Prostate gland (tissue), 2 donors: ENCODE measurements around the gene RENBP. TPM values are rescaled to one million over a fixed set of nuclear protein-coding genes. Genes with fewer than 3 reads are reported as not detected.
A peak's percentile ranks its signal among the peaks of the same experiment; 100 is the strongest.

ENCODE experiments used
- DNase-seq: peaks from one replicate; pipeline ENCODE4 v3.0.0-alpha.2; 2019; ENCODE audit warnings: low spot score
- H3K27ac ChIP-seq, 2 donors: fragments of 200-600 bp; sonication (generic); 2 replicates each; pipeline ENCODE4 v1.5.1; 2017 to 2019
- H3K27me3 ChIP-seq: fragments of 200-600 bp; sonication (generic); replicated peaks from 2 replicates; pipeline ENCODE4 v1.5.1; 2019; ENCODE audit not compliant: insufficient read depth
- H3K36me3 ChIP-seq, 2 donors: fragments of 200-600 bp; sonication (generic); 1 replicate in 1 of 2; 2 replicates in 1 of 2; pipeline versions ENCODE4 v1.5.1 to v1.8.1; 2017 to 2019
- H3K4me1 ChIP-seq: fragments of 200-600 bp; sonication (generic); replicated peaks from 2 replicates; pipeline ENCODE4 v1.5.1; 2019
- H3K4me3 ChIP-seq, 2 donors: fragments of 200-600 bp; sonication (generic); 2 replicates each; pipeline ENCODE4 v1.5.1; 2017 to 2019
- H3K9me3 ChIP-seq: fragments of 200-600 bp; sonication (generic); 2 replicates; pipeline ENCODE4 v1.5.1; 2017
- POLR2A ChIP-seq: fragments of 450-650 bp; IDR thresholded peaks from one replicate; pipeline ENCODE4 v1.6.1; 2016; ENCODE audit warnings: antibody characterized with exemption, mild to moderate bottlenecking
- POLR2AphosphoS5 ChIP-seq: sonication (generic); formaldehyde crosslinking; IDR thresholded peaks from one replicate; pipeline ENCODE4 v1.6.1; 2017; ENCODE audit warnings: antibody characterized with exemption
- WGBS: methylation state at CpG from one replicate; pipeline ENCODE4 v1.1.5; 2018; 5-methylcytosine and 5-hydroxymethylcytosine counted together
- intact Hi-C: fragments of 100-400 bp; cut with DNase I; formaldehyde crosslinking; loops from one replicate; pipeline ENCODE4 v1.14.2; 2022
- total RNA-seq, 2 donors: library from RNA; depleted of rRNA; stranded (reverse); fragments of >200 nt; gene quantifications; one replicate each; pipeline ENCODE4 v1.1.0, GENCODE V29; 2016
- TF ChIP-seq, protein P1 (sequence below), 4 experiments: fragments of 200-600 bp in 2 of 4; fragments of 450-650 bp in 2 of 4; sonication (generic) in 2 of 4; IDR thresholded peaks; 1 replicate in 3 of 4; 2 replicates in 1 of 4; pipeline ENCODE4 v1.5.1; 2016 to 2019; ENCODE audit warnings: antibody characterized with exemption in 4 of 4, mild to moderate bottlenecking in 2 of 4, moderate library complexity in 2 of 4

The RENBP gene
- total RNA-seq, 2 donors from 2014 or later = 2.4 to 4.4 TPM

DNA sequence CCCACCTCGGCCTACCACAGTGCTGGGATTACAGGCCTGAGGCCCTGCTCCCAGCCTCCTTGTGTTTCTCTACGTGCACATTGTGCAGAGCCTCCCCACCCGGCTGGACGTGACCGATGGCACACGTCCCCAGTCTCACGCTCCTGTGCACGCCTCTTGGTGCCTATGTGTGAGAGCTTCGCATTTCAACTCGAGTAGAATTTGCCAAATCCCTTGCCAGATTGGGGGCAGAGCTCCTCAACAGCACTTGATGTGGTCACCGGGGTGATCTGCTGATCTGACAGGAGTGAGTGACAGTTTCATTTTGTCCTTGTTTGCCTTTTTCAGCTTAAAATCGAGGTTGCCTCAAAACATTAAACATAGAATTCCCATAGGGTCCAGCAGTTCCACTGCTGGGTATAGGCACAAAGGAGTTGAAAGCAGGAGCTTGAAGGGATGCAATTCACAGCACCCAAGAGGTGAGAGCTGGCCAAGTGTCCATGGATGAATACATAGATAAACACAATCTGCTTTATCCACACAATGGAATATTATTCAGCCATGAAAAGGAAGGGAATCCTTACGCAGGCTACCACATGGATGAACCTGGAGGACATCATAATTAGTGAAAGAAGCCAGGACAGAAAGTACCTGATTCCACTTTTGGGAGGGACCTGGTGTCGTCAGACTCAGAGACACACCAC lies 45.7 kb upstream of the RENBP start:
- TF ChIP-seq POLR2A (no peak), POLR2AphosphoS5 (no peak)
- TF ChIP-seq, protein P1, sequence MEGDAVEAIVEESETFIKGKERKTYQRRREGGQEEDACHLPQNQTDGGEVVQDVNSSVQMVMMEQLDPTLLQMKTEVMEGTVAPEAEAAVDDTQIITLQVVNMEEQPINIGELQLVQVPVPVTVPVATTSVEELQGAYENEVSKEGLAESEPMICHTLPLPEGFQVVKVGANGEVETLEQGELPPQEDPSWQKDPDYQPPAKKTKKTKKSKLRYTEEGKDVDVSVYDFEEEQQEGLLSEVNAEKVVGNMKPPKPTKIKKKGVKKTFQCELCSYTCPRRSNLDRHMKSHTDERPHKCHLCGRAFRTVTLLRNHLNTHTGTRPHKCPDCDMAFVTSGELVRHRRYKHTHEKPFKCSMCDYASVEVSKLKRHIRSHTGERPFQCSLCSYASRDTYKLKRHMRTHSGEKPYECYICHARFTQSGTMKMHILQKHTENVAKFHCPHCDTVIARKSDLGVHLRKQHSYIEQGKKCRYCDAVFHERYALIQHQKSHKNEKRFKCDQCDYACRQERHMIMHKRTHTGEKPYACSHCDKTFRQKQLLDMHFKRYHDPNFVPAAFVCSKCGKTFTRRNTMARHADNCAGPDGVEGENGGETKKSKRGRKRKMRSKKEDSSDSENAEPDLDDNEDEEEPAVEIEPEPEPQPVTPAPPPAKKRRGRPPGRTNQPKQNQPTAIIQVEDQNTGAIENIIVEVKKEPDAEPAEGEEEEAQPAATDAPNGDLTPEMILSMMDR (IDR thresholded peaks at IDR 0.05) = no peak
- Histone ChIP-seq H3K4me1 (no peaks in the 10 kb centered on the region), H3K4me3 (no peak overlapping the region), H3K36me3 (no peaks in the 10 kb centered on the region), H3K27me3 (no peaks in the 10 kb centered on the region), H3K27ac (no peak overlapping the region), H3K9me3 (no peaks in the 10 kb centered on the region)
- intact Hi-C loops = no loop called here
- 89% methylated on average over 14 of the region's 14 CpGs for WGBS
- DNase-seq = no peak

DNA sequence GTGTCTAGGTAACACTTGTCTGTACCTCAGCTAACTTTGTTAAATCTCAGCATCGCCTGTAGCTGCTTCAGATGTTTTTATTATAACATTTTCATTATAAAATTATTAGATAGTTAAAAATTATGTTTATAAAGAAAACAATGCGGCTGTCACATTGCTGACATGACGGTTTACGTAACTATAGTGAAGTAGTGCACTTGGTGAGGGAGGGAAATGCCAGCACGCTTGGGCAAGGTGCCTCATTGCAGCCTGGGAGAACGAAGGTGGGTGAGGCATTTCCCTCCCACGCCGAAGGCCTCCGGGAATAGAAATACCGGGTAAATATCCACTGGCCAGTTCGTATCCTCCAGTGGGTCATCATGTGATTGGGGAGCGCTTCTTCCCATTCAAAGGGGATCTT lies 44.0 kb upstream of the RENBP start:
- H3K4me3 ChIP-seq = no peak overlapping the region
- WGBS = 51% methylated on average over 12 of the region's 12 CpGs
- H3K27me3 ChIP-seq = no peaks in the 10 kb centered on the region
- H3K27ac ChIP-seq = no peak overlapping the region
- no peaks in the 10 kb centered on the region for H3K4me1 ChIP-seq
- no peak for TF ChIP-seq POLR2AphosphoS5
- no peak for DNase-seq
- no peaks in the 10 kb centered on the region for H3K36me3 ChIP-seq
- no peaks in the 10 kb centered on the region for H3K9me3 ChIP-seq
- intact Hi-C loops = no loop called here

DNA sequence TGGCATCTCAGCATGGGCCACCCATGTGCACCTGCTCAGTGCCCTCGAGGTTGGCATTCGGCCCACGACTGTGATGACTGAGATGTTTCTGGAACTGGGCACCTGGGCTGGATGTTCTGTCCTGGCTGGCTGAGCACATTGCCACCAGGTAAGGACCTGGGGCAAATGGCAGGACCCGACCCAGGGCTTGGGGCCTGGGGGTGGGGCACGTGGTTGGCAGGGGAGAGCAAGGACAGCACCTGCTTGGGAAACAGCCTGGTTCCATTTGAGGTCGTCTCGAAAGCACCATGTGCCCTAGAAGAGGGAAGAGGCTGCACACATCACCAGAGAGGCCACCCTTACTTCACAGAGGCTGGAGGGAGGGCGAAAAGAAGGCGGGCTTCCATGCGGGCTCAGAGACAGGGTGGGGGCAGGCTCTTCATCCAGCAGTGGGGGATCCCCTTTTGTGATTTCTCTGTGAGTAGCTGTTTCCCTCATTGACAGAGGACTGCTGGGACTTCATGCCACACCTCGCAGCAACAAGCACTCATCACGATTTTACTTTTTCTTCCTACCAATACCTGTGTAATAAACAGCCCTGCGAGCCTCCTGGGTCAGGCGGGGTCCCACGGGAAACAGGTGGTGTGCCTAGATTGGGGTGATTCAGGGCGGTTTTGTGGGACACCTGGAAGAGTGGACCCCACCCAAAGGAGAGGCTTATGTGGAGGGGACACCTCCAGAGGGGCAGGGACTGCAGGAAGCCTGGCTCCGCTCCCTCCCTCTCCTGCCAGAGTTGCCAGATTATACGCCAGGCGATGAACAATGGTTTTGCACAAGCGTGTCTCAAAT lies 40.1 kb upstream of the RENBP start:
- no peak overlapping the region for H3K4me3 ChIP-seq
- WGBS = 54% methylated on average over 17 of the region's 20 CpGs
- no peaks in the 10 kb centered on the region for H3K36me3 ChIP-seq
- H3K9me3 ChIP-seq = no peaks in the 10 kb centered on the region
- H3K27ac ChIP-seq = peak overlapping the region; percentile 84 to 89
- TF ChIP-seq POLR2A (no peak), POLR2AphosphoS5 (no peak)
- TF ChIP-seq, protein P1 (IDR thresholded peaks at IDR 0.05) = no peak
- no peak for DNase-seq
- no peaks in the 10 kb centered on the region for H3K27me3 ChIP-seq
- intact Hi-C loops = no loop called here
- H3K4me1 ChIP-seq = no peaks in the 10 kb centered on the region

DNA sequence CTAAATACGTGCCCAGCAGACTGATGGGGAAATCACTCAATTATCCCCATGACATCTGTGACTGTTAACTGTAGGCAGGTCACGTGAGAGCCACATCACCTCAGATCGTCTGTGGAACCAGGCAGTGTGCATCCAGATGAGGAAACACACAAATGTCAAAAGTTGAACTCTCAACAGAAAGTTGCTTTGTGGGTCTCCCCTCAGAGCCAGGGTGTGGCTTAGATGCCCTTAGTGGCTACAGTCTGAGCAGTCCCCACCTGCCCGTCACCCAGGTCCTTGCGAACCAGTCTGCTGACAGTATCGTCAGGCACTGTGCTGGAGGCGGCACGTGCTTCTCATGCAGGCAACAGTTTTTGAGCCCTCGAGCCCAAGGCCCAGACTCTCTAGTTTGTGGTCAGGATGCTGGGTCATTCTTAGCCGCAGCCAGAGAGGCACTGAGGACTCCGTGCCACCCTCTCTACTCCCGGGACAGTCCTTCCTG lies 38.9 kb upstream of the RENBP start:
- intact Hi-C loops = no loop called here
- Histone ChIP-seq H3K27ac (no peak overlapping the region), H3K4me1 (no peaks in the 10 kb centered on the region), H3K27me3 (no peaks in the 10 kb centered on the region), H3K4me3 (no peak overlapping the region), H3K9me3 (no peaks in the 10 kb centered on the region), H3K36me3 (no peaks in the 10 kb centered on the region)
- TF ChIP-seq, protein P1 (IDR thresholded peaks at IDR 0.05) = no peak
- TF ChIP-seq POLR2AphosphoS5 (no peak), POLR2A (no peak)
- WGBS = 88% methylated on average over 6 of the region's 12 CpGs
- no peak for DNase-seq

DNA sequence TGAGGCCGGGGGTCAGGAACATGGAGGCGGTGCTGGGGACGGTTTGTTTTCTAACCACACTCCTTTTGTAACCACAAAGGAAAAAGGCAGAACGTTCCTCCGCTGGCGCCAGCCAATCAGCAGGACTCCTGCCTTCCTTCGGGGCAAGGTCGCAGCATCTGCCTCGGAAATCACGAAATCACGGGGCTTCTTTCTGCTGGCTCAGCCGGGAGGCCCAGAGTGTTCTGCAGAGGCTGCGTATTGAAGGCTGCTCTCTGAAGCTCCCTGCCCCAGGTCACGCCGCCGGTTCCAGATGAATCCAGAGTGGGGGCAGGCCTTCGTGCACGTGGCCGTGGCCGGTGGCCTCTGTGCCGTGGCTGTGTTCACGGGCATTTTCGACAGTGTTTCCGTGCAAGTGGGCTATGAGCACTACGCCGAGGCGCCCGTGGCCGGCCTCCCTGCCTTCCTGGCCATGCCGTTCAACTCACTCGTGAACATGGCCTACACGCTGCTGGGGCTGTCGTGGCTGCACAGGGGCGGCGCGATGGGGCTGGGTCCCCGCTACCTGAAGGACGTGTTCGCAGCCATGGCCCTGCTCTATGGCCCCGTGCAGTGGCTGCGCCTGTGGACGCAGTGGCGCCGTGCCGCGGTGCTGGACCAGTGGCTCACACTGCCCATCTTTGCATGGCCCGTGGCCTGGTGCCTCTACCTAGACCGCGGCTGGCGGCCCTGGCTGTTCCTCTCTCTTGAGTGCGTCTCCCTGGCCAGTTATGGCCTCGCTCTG lies 37.5 kb upstream of the RENBP start:
- WGBS = 87% methylated on average over 27 of the region's 52 CpGs
- no peaks in the 10 kb centered on the region for H3K4me1 ChIP-seq
- no peaks in the 10 kb centered on the region for H3K36me3 ChIP-seq
- no peak for DNase-seq
- intact Hi-C loops = no loop called here
- H3K27ac ChIP-seq = no peak overlapping the region
- H3K9me3 ChIP-seq = no peaks in the 10 kb centered on the region
- no peak for TF ChIP-seq POLR2AphosphoS5
- H3K27me3 ChIP-seq = no peaks in the 10 kb centered on the region
- no peak overlapping the region for H3K4me3 ChIP-seq
